IPS-NIHi7 (cell line): ENCODE measurements around the gene COL24A1.

ENCODE experiments used
- DNase-seq: peaks from one replicate; pipeline ENCODE4 v3.0.0; 2012; ENCODE audit warnings: mixed read lengths; ENCODE audit errors: extremely low spot score

Gene COL24A1

GRCh38 chr1:85689775-85690404 is 466.7 kb downstream of the COL24A1 start:
- no peak for DNase-seq

- no peak for DNase-seq
Observed at GRCh38 chr1:85683292-85684025, 473.1 kb downstream of the COL24A1 start.

GRCh38 chr1:85681087-85681486 is 475.5 kb downstream of the COL24A1 start:
- no peak for DNase-seq
